Measurements from ENCODE around the gene INAVA. TPM values are rescaled to one million over a fixed set of nuclear protein-coding genes. Genes with fewer than 3 reads are reported as not detected.
A peak's percentile ranks its signal among the peaks of the same experiment; 100 is the strongest.

The INAVA gene
- total and polyA plus RNA-seq, 9 of the 15 experiments (the other 6 are each of a cell fraction or from before 2014, with no cell fraction given), result 0.09 TPM; not detected in 8

- peaks cover 52 to 59% of the 10 kb centered on the region in 2 experiments for H3K27me3 ChIP-seq (ENCODE audit: control insufficient read depth in 2 of 2, insufficient read depth in 2 of 2, low read length in 2 of 2)
- peaks cover 7 to 13% of the 10 kb centered on the region in 2 experiments; a peak in 4 of 5 replicates for H3K4me1 ChIP-seq (replicated peaks in 1 of 2; ENCODE audit: control insufficient read depth in 2 of 2, insufficient read depth in 2 of 2, low read length in 2 of 2)
- no peak overlapping the region for H2AFZ ChIP-seq (ENCODE audit: low read depth, low read length)
- intact Hi-C loops (cut with micrococcal nuclease) (no loop called here), in situ Hi-C loops (cut with MboI) (no loop called here)
- BruUV-seq (replicated peaks), result no TSS peak
- no peaks in the 10 kb centered on the region for H3K9me1 ChIP-seq (ENCODE audit: control insufficient read depth, insufficient read depth, low read length)
- no peak overlapping the region for H3K27ac ChIP-seq (ENCODE audit: extremely low read depth, low read depth, low read length)
- POLR2A ChIA-PET, result interaction anchor here (0.6 kb wide), 1 partner anchor 8 kb away, joined by 3 read pairs; no protein-coding TSS in a partner anchor
- FAIRE-seq, result peak; percentile 23
- H3K9ac ChIP-seq (ENCODE audit: insufficient read depth in 1 of 2, low read depth in 2 of 2, low read length in 2 of 2), result no peak overlapping the region
- WGBS (ENCODE audit: insufficient coverage, low coverage, missing lambda C conversion rate), result 6% methylated on average over 2 of the region's 2 CpGs
- H3K79me2 ChIP-seq (ENCODE audit: control insufficient read depth, insufficient read depth, low read length), result no peaks in the 10 kb centered on the region
- CTCF ChIA-PET (ENCODE audit: low intra/inter-chr PET ratio), result no interaction called here
- peaks cover 12% of the 10 kb centered on the region; the same call in 1 of the 2 replicates for H4K20me1 ChIP-seq (replicated peaks; ENCODE audit: control insufficient read depth, insufficient read depth, low read length)
- H3K9me3 ChIP-seq (replicated peaks; ENCODE audit: control insufficient read depth, insufficient read depth, low read depth, low read length), result no peaks in the 10 kb centered on the region
- H3K4me2 ChIP-seq (ENCODE audit: insufficient read depth, low read length), result no peak overlapping the region
- H3K4me3 ChIP-seq, result no peak overlapping the region
- ATAC-seq, result no peak
- H3K36me3 ChIP-seq (ENCODE audit: control insufficient read depth, insufficient read depth, low read length), result no peaks in the 10 kb centered on the region
- DNase-seq (ENCODE audit: extremely low read depth in 1 of 4, low spot score in 3 of 4), result no peak
- no peak for TF ChIP-seq ZBTB40 (IDR thresholded peaks at IDR 0.05)
- TF ChIP-seq ZBTB40 (CRISPR knock-in tag; IDR thresholded peaks at IDR 0.05), result no peak
- peak; percentile 35; the same call in 1 of the 2 replicates for TF ChIP-seq RREB1 (CRISPR knock-in tag; IDR thresholded peaks at IDR 0.05)
- no peak for TF ChIP-seq KAT8 (IDR thresholded peaks at IDR 0.05; ENCODE audit: low read depth)
- no peak for TF ChIP-seq FOXP4 (CRISPR knock-in tag; IDR thresholded peaks at IDR 0.05; ENCODE audit: borderline replicate concordance)
Observed at GRCh38 chr1:200886594-200886993, 8.1 kb upstream of the INAVA start.
